HG02610 (cell line): Measurements from ENCODE around the gene POU4F1.
A peak's percentile ranks its signal among the peaks of the same experiment; 100 is the strongest.

Experiments used
- ATAC-seq: cut with Tn5 transposase; IDR thresholded peaks from one replicate; pipeline ENCODE4 v1.9.1; 2021; ENCODE audit warnings: mild to moderate bottlenecking, moderate library complexity; ENCODE audit not compliant: unreplicated experiment

The POU4F1 gene

GRCh38 chr13:78593652-78594455, 9.5 kb downstream of the POU4F1 start:
- ATAC-seq: no peak

GRCh38 chr13:78593129-78593528, 10.2 kb downstream of the POU4F1 start:
- ATAC-seq: no peak

- ATAC-seq: no peak
Measured at GRCh38 chr13:78592584-78592983, 10.8 kb downstream of the POU4F1 start.

GRCh38 chr13:78589206-78589605, 14.1 kb downstream of the POU4F1 start:
- ATAC-seq: no peak

- ATAC-seq: no peak
Measured at GRCh38 chr13:78587395-78587794, 16.0 kb downstream of the POU4F1 start.

- ATAC-seq: peak; percentile 40
Measured at GRCh38 chr13:78586706-78587105, 16.6 kb downstream of the POU4F1 start.

- ATAC-seq: no peak
Measured at GRCh38 chr13:78576261-78576660, 27.1 kb downstream of the POU4F1 start.

GRCh38 chr13:78572459-78572858, 30.9 kb downstream of the POU4F1 start:
- ATAC-seq: no peak

- no peak for ATAC-seq
Measured at GRCh38 chr13:78569029-78569428, 34.3 kb downstream of the POU4F1 start.

GRCh38 chr13:78566631-78567030, 36.7 kb downstream of the POU4F1 start:
- no peak for ATAC-seq

GRCh38 chr13:78562237-78562889, 41.0 kb downstream of the POU4F1 start:
- ATAC-seq: no peak
